Fibroblast of peridontal ligament (primary cell): ENCODE results near the gene HKDC1.
"Not testable (repeated sequence)": the region's sequence is repeated elsewhere in the genome, so short reads cannot be mapped to it uniquely, and the experiment has no call there.

Experiments used
- DNase-seq: peaks from one replicate; pipeline ENCODE4 v3.0.0-alpha.2; 2010; ENCODE audit errors: extremely low read depth

HKDC1 gene

DNA sequence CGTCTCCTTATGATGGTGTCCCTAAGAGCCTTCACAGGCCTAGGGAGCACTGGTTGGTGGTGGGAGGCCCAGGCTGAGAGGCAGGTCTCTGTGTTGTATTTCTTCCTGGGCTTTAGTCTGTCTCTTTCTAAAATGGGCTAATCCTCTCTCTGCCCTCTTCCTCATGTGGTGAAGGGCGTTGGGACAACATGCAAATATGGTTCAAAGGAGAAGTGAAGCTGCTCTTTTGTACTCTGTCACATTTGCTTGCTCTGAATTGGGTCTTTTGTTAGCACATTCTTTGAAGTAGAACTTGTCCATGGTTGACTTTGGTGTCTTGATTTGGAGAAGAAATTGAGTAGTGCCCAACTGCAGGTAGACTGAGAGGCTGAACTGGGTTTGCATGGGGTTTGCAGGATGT is 59.0 kb downstream of the HKDC1 start:
- DNase-seq, result no peak

DNA sequence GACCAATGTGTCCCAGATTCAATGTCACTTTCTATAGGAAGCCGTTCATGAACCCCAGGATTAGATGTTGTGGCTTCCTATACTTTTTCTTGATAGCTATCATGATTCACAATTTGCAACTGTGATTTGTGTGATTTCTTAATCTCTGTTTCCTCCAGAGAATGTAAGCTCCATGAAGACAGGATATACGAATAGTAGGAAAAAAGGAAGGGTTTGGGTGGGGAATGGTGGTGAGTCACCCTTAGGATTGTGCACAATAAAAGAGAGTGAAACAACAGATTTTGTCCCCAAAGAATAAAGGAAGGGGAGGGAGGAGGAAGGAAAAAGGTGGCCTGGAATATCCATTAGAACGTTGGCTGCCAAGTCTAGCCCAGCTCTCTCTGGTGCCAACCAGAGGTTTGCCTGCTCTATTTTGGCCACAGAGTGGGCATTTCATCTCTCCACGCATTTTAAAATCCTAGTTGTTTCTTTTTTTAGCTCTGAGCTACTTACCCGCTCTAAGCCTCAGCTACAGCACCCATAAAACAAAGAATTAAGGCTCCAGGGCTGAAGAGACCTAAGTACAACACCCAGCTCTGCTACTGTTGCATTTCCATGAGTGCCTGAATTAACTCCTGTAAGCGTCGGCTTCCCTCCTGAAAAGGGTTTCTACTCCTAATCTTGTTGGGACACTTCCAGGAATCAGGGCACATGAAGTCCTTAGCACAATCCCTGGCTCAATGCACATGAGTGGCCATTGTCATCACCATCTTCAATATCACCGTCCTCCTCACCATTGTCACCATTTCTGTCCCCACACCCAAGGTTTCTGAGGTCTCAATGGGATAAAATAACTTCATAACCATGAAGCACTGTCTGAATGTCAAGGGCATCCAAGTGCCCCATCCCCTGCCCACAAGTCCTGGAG is 61.6 kb downstream of the HKDC1 start:
- no peak for DNase-seq

DNA sequence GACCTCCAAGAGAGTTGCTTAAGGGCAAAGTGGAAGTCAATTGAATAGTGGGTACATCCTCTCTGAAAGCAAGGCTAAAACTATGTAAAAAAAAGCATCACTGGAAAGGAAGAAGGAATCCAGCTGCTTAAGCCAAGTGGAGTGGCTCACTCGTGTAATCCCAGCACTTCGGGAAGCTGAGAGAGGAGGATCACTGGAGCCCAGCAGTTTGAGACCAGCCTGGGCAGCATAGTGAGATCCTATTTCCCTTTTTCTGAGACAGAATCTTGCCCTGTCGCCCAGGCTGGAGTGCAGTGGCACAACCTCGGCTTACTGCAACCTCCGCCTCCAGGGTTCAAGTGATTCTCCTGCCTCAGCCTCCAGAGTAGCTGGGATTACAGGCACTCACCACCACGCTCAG is 64.3 kb downstream of the HKDC1 start:
- DNase-seq, result not testable (repeated sequence)

DNA sequence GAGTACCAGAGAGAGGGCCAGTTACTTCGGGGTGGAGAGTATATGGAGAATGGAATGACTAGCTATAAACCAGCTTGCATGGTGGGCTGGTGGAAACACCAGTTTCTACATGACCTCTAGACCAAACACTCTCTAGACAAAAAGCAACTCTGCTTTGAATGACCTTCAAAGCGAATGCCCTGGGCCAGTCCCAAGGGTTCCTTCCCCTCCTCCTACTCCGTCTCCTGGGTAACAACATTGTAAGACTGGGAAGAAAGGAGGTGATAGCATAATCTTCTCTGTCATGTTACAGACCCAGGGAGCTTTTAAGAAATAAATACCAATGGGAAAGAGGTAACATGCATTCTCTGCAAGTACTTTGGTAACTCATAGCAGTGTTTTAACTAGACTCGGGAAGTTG is 65.6 kb downstream of the HKDC1 start:
- no peak for DNase-seq

DNA sequence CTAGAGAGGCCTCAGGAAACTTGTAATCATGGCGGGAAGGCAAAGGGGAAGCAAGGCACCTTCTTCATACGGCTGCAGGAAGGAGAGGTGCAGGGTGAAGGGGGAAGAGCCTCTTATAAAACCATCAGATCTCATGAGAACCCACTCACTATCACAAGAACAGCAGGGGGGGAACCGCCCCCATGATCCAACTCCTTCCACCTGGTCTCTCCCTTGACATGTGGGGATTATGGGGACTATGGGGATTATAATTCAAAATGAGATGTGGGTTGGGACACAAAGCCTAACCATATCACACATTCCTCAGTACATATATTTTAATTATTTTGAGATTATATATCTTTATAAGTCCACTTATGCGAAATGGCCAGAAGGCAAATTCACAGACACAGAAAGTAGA is 67.0 kb downstream of the HKDC1 start:
- no peak for DNase-seq

DNA sequence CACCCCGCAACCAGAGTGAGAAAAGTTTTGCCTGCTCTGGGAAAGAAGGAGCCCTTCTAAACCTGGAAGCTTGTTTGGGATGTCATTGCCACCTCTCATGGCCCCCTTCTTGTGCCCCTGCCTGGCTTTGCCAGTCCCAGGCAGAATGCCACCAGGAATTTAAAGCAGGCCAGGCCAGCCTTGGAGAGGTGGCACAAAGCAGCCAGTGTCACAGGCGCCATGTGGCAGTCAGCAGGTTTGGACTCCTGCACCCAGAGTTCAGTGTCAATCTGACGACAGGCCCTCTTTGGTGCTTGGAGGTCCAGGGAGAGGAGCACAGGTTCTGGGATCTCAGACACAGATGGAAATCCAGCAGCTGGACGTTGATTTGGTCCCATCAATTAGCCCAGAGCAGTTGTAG is 70.9 kb downstream of the HKDC1 start:
- no peak for DNase-seq

DNA sequence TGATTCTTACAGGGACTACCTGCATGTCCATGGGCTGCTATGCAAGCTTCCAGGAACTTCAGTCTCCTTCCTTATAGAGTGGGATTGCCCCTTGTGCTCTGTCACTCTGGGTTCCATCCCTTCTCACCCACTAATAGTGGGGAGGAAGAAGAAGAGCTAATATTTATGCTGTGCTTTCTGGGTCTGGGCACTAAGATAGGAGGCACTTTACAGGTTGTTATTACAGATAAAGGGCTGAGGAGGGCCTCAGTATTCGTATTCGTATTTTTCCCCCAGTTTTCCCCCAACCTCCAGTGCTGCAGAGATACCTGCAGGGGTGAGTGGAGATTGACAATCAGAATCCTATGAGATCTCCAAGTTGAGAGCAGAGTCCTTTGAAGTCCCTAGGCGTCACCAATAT is 72.3 kb downstream of the HKDC1 start:
- no peak for DNase-seq

DNA sequence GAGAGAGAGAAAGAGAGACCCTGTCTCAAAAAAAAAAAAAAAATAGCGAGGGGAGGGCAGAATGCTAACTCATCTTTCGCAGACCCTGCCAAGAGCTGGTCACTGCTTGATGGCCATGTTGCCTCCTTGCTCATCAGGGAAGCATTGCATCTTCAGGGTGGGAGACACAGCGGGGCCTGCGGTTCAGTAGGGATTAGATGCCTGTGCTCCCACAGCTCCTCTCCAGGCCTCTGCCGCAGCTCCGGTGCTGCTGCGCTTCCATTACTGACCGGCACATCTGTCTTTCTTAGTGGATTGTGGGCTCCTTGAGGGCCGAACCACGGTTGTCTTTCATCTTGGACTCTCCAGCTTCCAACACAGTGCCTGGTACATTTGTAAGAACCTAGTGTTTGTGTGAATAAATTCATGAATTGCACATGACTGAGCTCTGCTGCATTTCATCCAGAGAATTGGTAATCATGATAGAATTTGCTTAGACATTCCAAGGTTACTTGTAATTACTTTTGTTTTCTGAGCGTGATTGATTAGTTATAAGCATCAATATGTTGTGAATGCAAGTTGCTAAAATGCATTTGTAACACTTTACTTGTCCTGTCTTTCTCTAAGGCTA is 75.0 kb downstream of the HKDC1 start:
- no peak for DNase-seq

DNA sequence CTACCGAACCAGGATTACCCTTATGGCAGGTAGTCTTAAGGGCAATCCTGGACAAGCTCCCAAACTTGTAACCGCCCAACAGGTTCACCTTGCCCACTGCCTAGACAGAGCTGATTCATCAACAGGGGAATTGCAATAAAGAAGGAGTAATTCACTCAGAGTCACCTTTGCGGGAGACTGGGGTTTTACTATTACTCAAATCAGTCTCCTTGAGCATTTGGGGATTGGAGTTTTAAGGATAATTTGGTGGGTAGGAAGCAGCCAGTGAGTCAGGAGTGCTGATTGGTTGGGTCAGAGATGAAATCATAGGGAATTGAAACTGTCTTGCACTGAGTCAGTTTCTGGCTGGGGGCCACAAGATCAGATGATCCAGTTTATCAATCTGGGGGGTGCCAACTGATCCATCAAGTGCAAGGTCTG is 83.5 kb downstream of the HKDC1 start:
- peak; percentile 60 for DNase-seq

DNA sequence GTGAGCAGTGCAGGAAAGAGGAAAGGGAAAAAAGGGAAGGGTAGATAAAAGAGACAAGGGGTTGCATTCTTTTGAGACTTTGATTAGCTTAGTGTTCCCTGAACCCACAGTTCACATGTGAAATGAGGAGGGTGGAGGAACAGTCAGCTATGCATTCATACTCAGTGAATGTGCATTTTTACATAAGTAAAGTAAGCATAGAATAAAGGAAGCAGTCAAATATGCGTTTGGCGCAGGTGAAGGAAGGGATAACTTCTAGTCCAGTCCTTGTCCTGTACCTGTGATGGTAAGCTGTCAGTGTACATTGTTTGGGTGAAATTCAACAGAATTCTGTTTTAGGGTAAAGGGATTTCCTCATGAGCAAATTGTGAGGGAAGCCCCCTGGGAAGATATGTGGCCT is 86.3 kb downstream of the HKDC1 start:
- no peak for DNase-seq

DNA sequence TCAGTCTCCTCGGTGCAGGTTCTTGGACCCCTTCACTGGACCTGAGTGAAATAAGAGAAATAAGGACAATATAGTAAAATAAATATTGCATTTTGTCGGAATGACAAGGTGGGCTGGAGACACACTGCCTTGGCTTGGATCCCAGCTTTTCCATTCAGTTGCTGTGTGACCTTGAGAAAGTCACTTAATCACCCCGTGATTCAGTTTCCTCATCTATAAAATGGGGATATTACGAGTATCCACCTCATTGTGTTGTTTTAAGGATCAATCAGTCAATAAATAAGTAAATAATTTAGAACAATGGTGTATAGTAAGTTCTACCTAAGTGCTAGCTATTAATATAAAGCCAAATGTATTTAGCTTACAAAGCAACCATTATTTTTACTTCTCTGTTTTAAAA is 87.3 kb downstream of the HKDC1 start:
- no peak for DNase-seq

DNA sequence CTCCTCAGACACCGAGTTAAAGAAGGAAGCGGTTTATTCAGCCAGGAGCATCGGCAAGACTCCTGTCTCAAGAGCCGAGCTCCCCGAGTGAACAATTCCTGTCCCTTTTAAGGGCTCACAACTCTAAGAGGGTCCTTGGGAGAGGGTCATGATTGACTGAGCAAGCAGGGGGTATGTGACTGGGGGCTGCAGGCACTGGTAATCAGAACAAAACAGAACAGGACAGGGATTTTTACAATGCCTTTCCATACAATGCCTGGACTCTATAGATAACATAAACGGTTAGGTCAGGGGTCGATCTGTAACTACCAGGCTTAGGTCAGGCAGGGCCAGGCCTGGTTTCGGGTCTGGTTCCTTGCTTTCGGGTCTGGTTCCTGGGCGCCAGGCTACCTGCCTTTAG is 88.2 kb downstream of the HKDC1 start:
- DNase-seq, result not testable (repeated sequence)

DNA sequence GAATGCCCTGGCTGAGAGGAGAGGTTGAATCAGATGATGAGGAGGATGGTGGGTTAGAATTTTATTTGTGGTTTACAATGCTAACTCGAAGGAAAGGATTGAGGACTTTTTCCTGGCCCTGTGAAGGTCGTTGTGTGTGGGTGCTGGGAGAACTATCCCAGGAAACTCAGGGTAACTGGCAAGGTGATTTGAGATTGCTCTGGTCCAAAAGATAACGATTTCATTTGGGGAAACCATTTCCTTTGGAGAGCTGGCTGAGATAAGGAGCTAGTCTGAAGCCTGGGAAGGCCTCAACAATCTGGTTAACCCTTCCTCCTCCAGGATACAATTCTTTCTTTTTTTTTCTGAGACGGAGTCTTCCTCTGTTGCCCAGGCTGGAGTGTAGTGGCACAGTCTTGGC is 91.2 kb downstream of the HKDC1 start:
- DNase-seq, result no peak

DNA sequence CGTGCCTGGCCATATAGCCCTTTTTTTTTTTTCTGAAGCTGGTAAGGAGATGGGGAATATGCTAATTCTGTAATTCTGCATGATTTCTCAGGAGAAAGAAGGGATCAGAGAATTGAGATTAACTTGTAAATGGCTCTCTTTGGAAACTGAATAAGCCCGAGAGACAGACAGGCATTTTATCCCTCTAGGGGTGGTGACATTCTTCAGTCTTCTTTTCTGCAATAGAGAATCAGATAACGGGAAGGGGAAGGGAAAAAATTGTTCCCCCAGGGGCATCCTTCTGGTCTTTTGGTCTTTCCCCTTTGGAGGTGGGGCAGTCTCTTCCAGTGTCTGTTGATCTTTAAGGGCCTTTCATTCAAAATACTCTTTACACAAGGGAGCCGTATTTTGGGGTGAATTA is 92.4 kb downstream of the HKDC1 start:
- no peak for DNase-seq

DNA sequence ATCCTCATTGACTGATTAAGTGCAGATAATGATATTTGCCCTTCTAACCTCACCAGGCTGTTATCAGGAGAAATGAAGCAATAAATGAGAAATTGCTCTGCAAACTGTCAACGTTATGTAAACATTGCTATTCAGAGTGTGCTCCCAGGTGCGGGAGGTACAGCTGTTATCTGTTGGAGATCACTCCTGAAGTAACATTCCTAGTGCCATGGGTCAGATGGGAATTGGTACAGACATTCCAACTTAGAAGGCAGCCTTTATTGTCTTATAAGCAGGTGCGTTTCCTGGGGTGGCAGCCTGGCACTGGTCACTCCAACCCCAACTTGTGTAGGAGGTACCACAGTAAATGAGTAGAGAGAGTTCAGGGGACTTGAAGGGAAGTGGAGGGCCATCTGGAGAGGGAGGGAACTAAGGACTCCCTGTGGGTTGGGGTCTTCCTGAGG is 95.0 kb downstream of the HKDC1 start:
- DNase-seq, result no peak

DNA sequence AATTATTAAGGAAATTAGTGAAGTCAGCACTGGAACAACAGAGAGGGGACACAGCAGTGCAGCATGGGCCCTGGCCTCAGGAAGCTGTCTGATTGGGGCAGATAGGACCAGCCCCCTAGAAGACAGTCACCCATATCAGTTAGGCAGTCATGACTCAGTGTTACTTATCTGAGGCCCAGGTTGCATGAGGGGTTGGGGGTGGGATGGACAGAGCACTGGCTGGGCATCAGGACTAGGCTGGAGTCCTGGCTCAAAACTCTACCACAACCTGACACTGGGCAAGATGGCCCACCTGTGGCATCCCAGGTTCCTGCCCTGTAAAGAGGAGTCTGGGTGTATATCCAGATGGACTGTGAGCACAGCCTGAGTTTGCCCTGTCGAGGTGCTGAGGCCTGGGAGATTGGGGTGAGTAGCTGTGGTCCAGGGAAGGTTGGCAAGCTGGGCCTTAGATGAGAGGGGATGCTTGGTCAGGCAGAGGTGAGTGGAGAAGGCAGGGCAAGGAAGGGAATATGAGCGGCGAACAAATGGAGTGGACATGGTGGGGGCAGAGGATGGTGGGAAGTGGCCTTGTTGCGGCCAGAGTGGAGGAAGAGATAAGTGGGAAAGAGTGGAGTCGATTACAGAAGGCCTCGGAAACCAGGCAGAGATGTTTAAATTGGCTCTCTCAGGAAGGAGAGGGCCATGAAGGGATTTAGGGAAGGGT is 95.6 kb downstream of the HKDC1 start:
- no peak for DNase-seq

DNA sequence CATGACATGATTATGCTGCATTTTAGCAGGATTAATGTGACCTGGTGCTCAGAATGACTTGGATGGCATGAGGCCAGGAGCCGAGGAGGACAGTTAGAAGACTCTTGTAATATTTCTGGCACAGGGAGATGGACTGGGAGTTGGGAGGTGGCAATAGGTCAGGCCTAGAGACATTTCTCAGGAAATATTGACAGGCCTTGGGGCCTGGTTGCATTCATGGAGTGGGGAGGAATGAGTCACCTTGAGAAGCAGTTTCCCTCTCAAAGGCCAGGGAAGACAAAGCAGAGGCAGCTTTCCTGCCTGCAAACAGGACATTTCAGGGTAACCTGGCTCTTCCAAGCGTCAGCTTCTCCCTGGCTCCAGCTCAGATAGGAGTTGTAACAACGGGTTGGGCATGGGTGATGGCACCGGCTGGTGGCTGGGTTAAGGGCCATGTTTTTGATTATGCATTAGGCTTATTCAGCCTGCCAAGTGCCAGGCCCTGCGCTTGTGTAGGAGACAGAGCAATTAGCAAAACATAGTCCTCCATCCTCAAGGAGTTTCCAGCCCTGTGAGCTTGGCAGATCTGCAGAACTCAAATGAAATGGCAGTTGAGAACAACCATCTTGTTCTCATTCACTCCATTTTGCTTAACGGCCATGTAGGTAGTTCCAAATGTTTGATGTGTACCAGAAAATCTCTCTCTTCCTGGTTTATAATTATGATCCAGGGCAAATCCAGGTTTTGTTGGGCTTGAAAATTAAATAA is 96.4 kb downstream of the HKDC1 start:
- DNase-seq, result no peak
